NCI-H82 (cell line): ENCODE data around the gene NPC2.

Experiments
- DNase-seq: peaks from one replicate; lab custom pipeline; 2025; lab: John Stamatoyannopoulos, UW

NPC2 gene

GRCh38 chr14:74503291-74503937, 10.3 kb upstream of the NPC2 start:
- no peak for DNase-seq

GRCh38 chr14:74502236-74503019, 9.3 kb upstream of the NPC2 start:
- DNase-seq: peak; percentile 83

- DNase-seq: no peak
These were observed 8.6 kb upstream of the NPC2 start for GRCh38 chr14:74501691-74502090.

- peak; percentile 84 for DNase-seq
These were observed 8.1 kb upstream of the NPC2 start for GRCh38 chr14:74501135-74501614.

GRCh38 chr14:74500417-74501134, 7.5 kb upstream of the NPC2 start:
- DNase-seq: no peak

GRCh38 chr14:74495356-74495755, 2.3 kb upstream of the NPC2 start:
- no peak for DNase-seq

- peak; percentile 100 for DNase-seq
These were observed 497 bp upstream of the NPC2 start, which contains the start of gene ISCA2 for GRCh38 chr14:74493343-74494261. TSS of gene ISCA2 (plus strand) at chr14:74493765. CDS start at chr14:74493775, 10 bp downstream.

- DNase-seq: peak; percentile 47
These were observed 939 bp downstream of the NPC2 start for GRCh38 chr14:74491956-74492775.

GRCh38 chr14:74490486-74490885, 2.6 kb downstream of the NPC2 start:
- no peak for DNase-seq

- no peak for DNase-seq
These were observed 4.2 kb downstream of the NPC2 start for GRCh38 chr14:74488786-74489397.

GRCh38 chr14:74486164-74486563, 6.9 kb downstream of the NPC2 start:
- DNase-seq: no peak

GRCh38 chr14:74483321-74483720, 9.8 kb downstream of the NPC2 start:
- no peak for DNase-seq

GRCh38 chr14:74482571-74482970, 10.5 kb downstream of the NPC2 start:
- no peak for DNase-seq

GRCh38 chr14:74480046-74480445, 13.1 kb downstream of the NPC2 start:
- DNase-seq: no peak

GRCh38 chr14:74478996-74479635, 14.0 kb downstream of the NPC2 start:
- peak; percentile 80 for DNase-seq

- no peak for DNase-seq
These were observed 16.5 kb downstream of the NPC2 start for GRCh38 chr14:74476607-74477006.

GRCh38 chr14:74476107-74476506, 17.0 kb downstream of the NPC2 start:
- no peak for DNase-seq

- DNase-seq: peak; percentile 72
These were observed 17.4 kb downstream of the NPC2 start for GRCh38 chr14:74475678-74476077.

- peak; percentile 87 for DNase-seq
These were observed 18.7 kb downstream of the NPC2 start for GRCh38 chr14:74474376-74474775.

- no peak for DNase-seq
These were observed 20.5 kb downstream of the NPC2 start for GRCh38 chr14:74472601-74473000.
